ENCODE measurements around the gene TRIM41.

Gene TRIM41

GRCh38 chr5:181219262-181220177 lies 3.6 kb upstream of the TRIM41 start:
- no peak for TF ChIP-seq ZNF565 (CRISPR knock-in tag; conservative IDR thresholded peaks at IDR 0.05; ENCODE audit: low read depth)
- no peak for TF ChIP-seq SNAI2 (CRISPR knock-in tag; IDR thresholded peaks at IDR 0.05)
- no peak for TF ChIP-seq GLIS3 (CRISPR knock-in tag; IDR thresholded peaks at IDR 0.05)
- ATAC-seq, result no peak

GRCh38 chr5:181220178-181220515 lies 2.9 kb upstream of the TRIM41 start:
- ATAC-seq, result no peak

GRCh38 chr5:181221105-181221791 lies 1.8 kb upstream of the TRIM41 start:
- TF ChIP-seq PPARA (CRISPR knock-in tag; IDR thresholded peaks at IDR 0.05; ENCODE audit: borderline replicate concordance), result no peak
- no peak for TF ChIP-seq ZNF565 (CRISPR knock-in tag; conservative IDR thresholded peaks at IDR 0.05; ENCODE audit: low read depth)
- TF ChIP-seq ZNF8 (CRISPR knock-in tag; IDR thresholded peaks at IDR 0.05), result no peak
- TF ChIP-seq ZNF70 (CRISPR knock-in tag; IDR thresholded peaks at IDR 0.05), result no peak
- no peak for TF ChIP-seq ZC3H10 (CRISPR knock-in tag; IDR thresholded peaks at IDR 0.05)
- no peak for TF ChIP-seq CSRNP3 (CRISPR knock-in tag; IDR thresholded peaks at IDR 0.05)
- no peak for TF ChIP-seq ZFP30 (CRISPR knock-in tag; IDR thresholded peaks at IDR 0.05)
- TF ChIP-seq CREB5 (CRISPR knock-in tag; IDR thresholded peaks at IDR 0.05; ENCODE audit: low read depth), result no peak
- no peak for TF ChIP-seq OSR1 (CRISPR knock-in tag; IDR thresholded peaks at IDR 0.05)
- no peak for TF ChIP-seq TSHZ2 (CRISPR knock-in tag; IDR thresholded peaks at IDR 0.05)
- no peak for TF ChIP-seq ESRRG (CRISPR knock-in tag; IDR thresholded peaks at IDR 0.05)
- TF ChIP-seq TOX (CRISPR knock-in tag; IDR thresholded peaks at IDR 0.05; ENCODE audit: borderline replicate concordance), result no peak
- no peak for TF ChIP-seq CSDC2 (CRISPR knock-in tag; IDR thresholded peaks at IDR 0.05)
- TF ChIP-seq RARB (CRISPR knock-in tag; IDR thresholded peaks at IDR 0.05), result no peak
- no peak for TF ChIP-seq TCF4 (CRISPR knock-in tag; IDR thresholded peaks at IDR 0.05; ENCODE audit: borderline replicate concordance)
- ATAC-seq, result no peak

More at GRCh38 chr5:181220178-181220515, 2.9 kb upstream of the TRIM41 start:
- TF ChIP-seq ZNF565 (CRISPR knock-in tag; conservative IDR thresholded peaks at IDR 0.05; ENCODE audit: low read depth) (no peak), CSRNP3 (CRISPR knock-in tag; IDR thresholded peaks at IDR 0.05) (no peak), PATZ1 (CRISPR knock-in tag; IDR thresholded peaks at IDR 0.05; ENCODE audit: borderline replicate concordance) (no peak), ZNF8 (CRISPR knock-in tag; IDR thresholded peaks at IDR 0.05) (no peak)

Measured in SK-N-SH treated with all-trans-retinoic acid at 6 μM for 48 hours (cell line).